Measurements from ENCODE around the gene FSCN2. TPM values are rescaled to one million over a fixed set of nuclear protein-coding genes. Genes with fewer than 3 reads are reported as not detected.

FSCN2 gene
- total and polyA plus RNA-seq, 10 of the 15 experiments (the other 5 are each of a cell fraction or from before 2014, with no cell fraction given): 0.12 to 2.1 (median 0.65) TPM; not detected in 3

DNA sequence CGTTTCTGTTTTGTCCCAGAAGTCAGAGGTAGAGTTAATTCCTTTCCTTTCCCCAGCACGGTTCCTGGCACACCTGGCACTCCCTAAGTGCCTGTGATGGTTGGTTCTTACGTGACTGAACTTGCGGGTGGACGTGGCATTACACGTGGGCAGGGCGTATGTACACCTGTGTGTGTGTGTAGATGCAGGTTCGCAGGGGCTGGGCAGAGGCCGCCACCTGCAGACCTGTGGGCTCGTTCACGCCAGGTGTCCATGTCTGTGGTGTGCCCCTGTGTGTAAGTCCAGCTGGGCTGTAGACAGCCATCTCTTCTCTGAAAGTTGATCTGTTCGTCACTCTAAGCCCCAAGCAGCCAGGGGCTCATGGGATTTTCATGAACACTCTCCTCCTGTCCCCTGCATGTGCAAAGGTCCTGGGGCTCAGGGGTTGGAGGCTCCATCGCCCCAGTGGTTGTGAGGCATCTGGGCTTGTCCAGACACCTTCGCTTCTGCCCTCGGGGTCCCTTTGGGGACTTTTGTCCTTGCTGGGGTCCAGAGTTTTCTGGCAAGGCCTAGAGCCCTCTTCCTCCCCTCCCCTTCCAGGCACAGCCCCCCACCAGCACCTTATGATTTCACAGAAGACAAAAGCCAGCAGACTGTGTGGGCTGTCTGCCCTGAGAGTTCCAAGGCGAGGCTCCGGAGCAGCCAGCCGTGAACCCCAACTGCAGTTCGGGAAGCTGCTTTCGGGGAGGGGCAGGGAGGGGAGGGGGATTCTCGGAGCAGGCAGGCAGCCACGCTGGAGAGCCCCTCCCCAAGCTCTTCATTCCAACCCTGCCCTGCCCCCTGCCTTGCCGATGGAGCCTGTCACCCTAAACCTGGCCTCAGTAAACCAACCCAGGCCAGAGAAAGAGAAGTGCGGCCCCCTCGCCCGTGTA is 5.4 kb upstream of the FSCN2 start:
- no peak for ATAC-seq
- no peak for FAIRE-seq
- DNase-seq (ENCODE audit: low read depth, low spot score): no peak
- no peak overlapping the region for H3K9ac ChIP-seq (ENCODE audit: control insufficient read depth, insufficient read depth, low read length)
- RAD21 ChIA-PET (ENCODE audit: unreplicated experiment): interaction anchor here (0.6 to 7.6 kb wide), 2 partner anchors 77 to 97 kb away, joined by 3 to 44 read pairs; no protein-coding TSS in a partner anchor
- peaks cover 21% of the 10 kb centered on the region for H3K4me1 ChIP-seq (ENCODE audit: control insufficient read depth, insufficient read depth, low read length)
- no peak overlapping the region for H3K27ac ChIP-seq (ENCODE audit: control insufficient read depth, insufficient read depth)
- POLR2A ChIA-PET: interaction anchor here (0.9 kb wide), 1 partner anchor 14 kb away, joined by 3 read pairs; no protein-coding TSS in a partner anchor
- H3K4me2 ChIP-seq (ENCODE audit: control insufficient read depth, insufficient read depth): no peak overlapping the region
- peak; percentile 37; the same call in 1 of the 2 replicates for TF ChIP-seq SMC3 (IDR thresholded peaks at IDR 0.05; ENCODE audit: borderline replicate concordance, low read length)
- no peak for TF ChIP-seq CEBPZ (IDR thresholded peaks at IDR 0.05; ENCODE audit: low read depth, low read length)
- peak in 2 of 3 experiments; percentile 33 to 38; a peak in 3 of 6 replicates for TF ChIP-seq CTCF (IDR thresholded peaks at IDR 0.05 in 2 of 3, conservative IDR thresholded peaks at IDR 0.05 in 1 of 3; ENCODE audit: control insufficient read depth in 2 of 3, extremely low read depth in 1 of 3, insufficient read depth in 1 of 3, low read depth in 3 of 3, low read length in 3 of 3)
- peak; percentile 30; the same call in 1 of the 2 replicates for TF ChIP-seq SPI1 (IDR thresholded peaks at IDR 0.05; ENCODE audit: borderline replicate concordance, insufficient read depth, low read depth, low read length)
- SMC1A ChIA-PET (ENCODE audit: uncharacterized antibody, unreplicated experiment): interaction anchor here (0.7 to 2.0 kb wide), 3 partner anchors 29 to 76 kb away, joined by 3 to 5 read pairs (median 5); partner anchors contain the start of gene FAAP100
- intact Hi-C loops (cut with micrococcal nuclease; ENCODE audit: unreplicated experiment) (no loop called here), in situ Hi-C loops (cut with MboI) (no loop called here)
- no peak overlapping the region for H3K4me3 ChIP-seq
- no peaks in the 10 kb centered on the region for H3K36me3 ChIP-seq (ENCODE audit: control insufficient read depth in 2 of 2, insufficient read depth in 2 of 2, low read length in 1 of 2)
- WGBS (ENCODE audit: insufficient coverage, insufficient replicate concordance, low lambda C conversion rate, missing lambda C conversion rate): 71% methylated on average over 20 of the region's 26 CpGs
- H3K79me2 ChIP-seq (ENCODE audit: control insufficient read depth, insufficient read depth, low read length): peaks cover 17% of the 10 kb centered on the region
- H3K9me3 ChIP-seq (replicated peaks; ENCODE audit: control insufficient read depth, insufficient read depth, low read length): no peaks in the 10 kb centered on the region
- no peaks in the 10 kb centered on the region for H3K27me3 ChIP-seq (replicated peaks in 1 of 2; ENCODE audit: control insufficient read depth in 2 of 2, insufficient read depth in 2 of 2, low read length in 1 of 2)
- no peaks in the 10 kb centered on the region for H4K20me1 ChIP-seq (ENCODE audit: control insufficient read depth, insufficient read depth)
- CTCF ChIA-PET: interaction anchor here (0.9 to 1.3 kb wide), 4 partner anchors 12 to 78 kb away, joined by 3 to 7 read pairs (median 4); no protein-coding TSS in a partner anchor
- BruUV-seq (replicated peaks): no TSS peak
- H2AFZ ChIP-seq (ENCODE audit: control insufficient read depth, low read depth, low read length): no peak overlapping the region

Measured in GM12878 (cell line).